HCT116 (cell line): ENCODE results near the gene ARSI. TPM values are rescaled to one million over a fixed set of nuclear protein-coding genes. Genes with fewer than 3 reads are reported as not detected.

Experiments used
- ATAC-seq: fragments of 200-7000 bp; cut with Tn5 transposase; 2 replicates; pipeline ENCODE4 v1.9.1; 2020; ENCODE audit warnings: mild to moderate bottlenecking, moderate library complexity
- BruUV-seq: library from RNA; stranded (reverse); fragments of 400-500 nt; replicated peaks from 2 replicates; lab custom pipeline; 2021; lab: Mats Ljungman, UMichigan
- CTCF ChIA-PET: fragments of 300-600 bp; sonication (Branson Sonifier 250); formaldehyde crosslinking; loops from one replicate; lab custom pipeline; 2021; ENCODE audit warnings: antibody characterized with exemption; lab: Charles Lee
- POLR2A ChIA-PET: fragments of 300-600, 350-600 bp; sonication (Branson Sonifier 250); formaldehyde crosslinking; loops from one replicate; lab custom pipeline; 2021; ENCODE audit warnings: antibody characterized with exemption; lab: Charles Lee
- RAD21 ChIA-PET, 2 experiments: fragments of 300-600 bp; sonication (Branson Sonifier 250); formaldehyde crosslinking; loops; one replicate each; lab custom pipeline; 2023; ENCODE audit warnings: low total read pairs in 2 of 2; ENCODE audit not compliant: uncharacterized antibody in 2 of 2, unreplicated experiment in 2 of 2, low non-redundant PET in 1 of 2; lab: Charles Lee
- DNase-seq: peaks from one replicate; pipeline ENCODE4 v3.0.0-alpha.2; 2010; ENCODE audit warnings: low read depth, low spot score
- H2AFZ ChIP-seq: fragments of 200-600 bp; shearing (Covaris generic), sonication (generic); 2 replicates; pipeline ENCODE4 v1.6.1; 2017; ENCODE audit warnings: low read depth, mixed run types, mixed read lengths, antibody characterized with exemption, low read length; ENCODE audit not compliant: poor library complexity, severe bottlenecking
- H3K27ac ChIP-seq: 2 replicates; pipeline ENCODE4 v1.5.1; 2012; ENCODE audit warnings: low read depth, low read length
- H3K27me3 ChIP-seq: fragments of 200-600 bp; sonication (generic); 2 replicates; pipeline ENCODE4 v1.6.1; 2016; ENCODE audit warnings: mixed run types, low read length, mixed read lengths; ENCODE audit not compliant: insufficient read depth
- H3K36me3 ChIP-seq, 2 experiments: fragments of 200-500 bp in 1 of 2; fragments of 200-600 bp in 1 of 2; sonication (Bioruptor generic) in 1 of 2; sonication (generic) in 1 of 2; 2 replicates each; pipeline versions ENCODE4 v1.5.1 to v1.6.1; 2014 to 2016; ENCODE audit warnings: low read length in 2 of 2, inconsistent platforms in 1 of 2, mixed read lengths in 1 of 2, mixed run types in 1 of 2; ENCODE audit not compliant: insufficient read depth in 2 of 2, control insufficient read depth in 1 of 2
- H3K4me1 ChIP-seq, 2 experiments: fragments of 200-600 bp in 1 of 2; sonication (generic) in 1 of 2; 2 replicates each; pipeline versions ENCODE4 v1.5.1 to v1.6.1; 2012 to 2017; ENCODE audit warnings: low read length in 2 of 2, inconsistent platforms in 1 of 2, mild to moderate bottlenecking in 1 of 2, mixed read lengths in 1 of 2, mixed run types in 1 of 2, moderate library complexity in 1 of 2; ENCODE audit not compliant: insufficient read depth in 2 of 2, control insufficient read depth in 1 of 2
- H3K4me2 ChIP-seq: fragments of 200-600 bp; sonication (generic); 2 replicates; pipeline ENCODE4 v1.6.1; 2017; ENCODE audit warnings: mixed run types, low read length, mixed read lengths
- H3K4me3 ChIP-seq, 2 experiments: fragments of 200-600 bp in 1 of 2; sonication (generic) in 1 of 2; replicated peaks in 1 of 2; 2 replicates each; pipeline ENCODE4 v1.5.1; 2011 to 2016; ENCODE audit warnings: low read length in 2 of 2, control low read depth in 1 of 2, low read depth in 1 of 2, mild to moderate bottlenecking in 1 of 2, mixed read lengths in 1 of 2, mixed run types in 1 of 2
- H3K79me2 ChIP-seq: fragments of 200-600 bp; sonication (generic); 2 replicates; pipeline ENCODE4 v1.6.1; 2017; ENCODE audit warnings: mild to moderate bottlenecking, mixed run types, low read length, moderate library complexity, mixed read lengths; ENCODE audit not compliant: insufficient read depth
- H3K9ac ChIP-seq: fragments of 200-600 bp; sonication (generic); 2 replicates; pipeline ENCODE4 v1.6.1; 2016; ENCODE audit warnings: low read length, mixed read lengths
- H3K9me2 ChIP-seq: fragments of 200-600 bp; sonication (generic), shearing (Covaris generic); 2 replicates; pipeline ENCODE4 v1.6.1; 2017; ENCODE audit warnings: mixed run types, mild to moderate bottlenecking, moderate library complexity; ENCODE audit not compliant: insufficient read depth
- H3K9me3 ChIP-seq, 2 experiments: fragments of 200-500 bp in 1 of 2; fragments of 200-600 bp in 1 of 2; sonication (Bioruptor generic) in 1 of 2; sonication (generic) in 1 of 2; 2 replicates each; pipeline ENCODE4 v1.6.1; 2014 to 2017; ENCODE audit warnings: low read length in 2 of 2, mixed read lengths in 2 of 2, inconsistent platforms in 1 of 2, low read depth in 1 of 2, mild to moderate bottlenecking in 1 of 2, mixed run types in 1 of 2, moderate library complexity in 1 of 2; ENCODE audit not compliant: control insufficient read depth in 1 of 2, insufficient read depth in 1 of 2
- H4K20me1 ChIP-seq: fragments of 200-600 bp; sonication (generic), shearing (Covaris generic); 2 replicates; pipeline ENCODE4 v1.6.1; 2017; ENCODE audit warnings: mixed run types, mild to moderate bottlenecking, moderate library complexity; ENCODE audit not compliant: insufficient read depth
- ATF3 ChIP-seq: IDR thresholded peaks from 2 replicates; pipeline ENCODE4 v1.6.1; 2012
- CBX3 ChIP-seq: IDR thresholded peaks from 2 replicates; pipeline ENCODE4 v1.6.1; 2012; ENCODE audit warnings: low read depth
- CEBPB ChIP-seq: IDR thresholded peaks from 2 replicates; pipeline ENCODE4 v1.6.1; 2012; ENCODE audit warnings: low read depth
- CTCF ChIP-seq, 3 experiments: fragments of 200-600 bp in 1 of 3; sonication (generic) in 1 of 3; IDR thresholded peaks in 2 of 3; conservative IDR thresholded peaks in 1 of 3; 2 replicates each; pipeline ENCODE4 v1.5.1; 2012 to 2017; ENCODE audit warnings: low read depth in 2 of 3, low read length in 2 of 3, antibody characterized with exemption in 1 of 3, borderline replicate concordance in 1 of 3, control low read depth in 1 of 3, mild to moderate bottlenecking in 1 of 3, mixed read lengths in 1 of 3, mixed run types in 1 of 3, moderate library complexity in 1 of 3; ENCODE audit not compliant: insufficient read depth in 1 of 3
- EGR1 ChIP-seq: IDR thresholded peaks from 2 replicates; pipeline ENCODE4 v1.6.1; 2012; ENCODE audit warnings: low read depth
- EZH2 ChIP-seq: fragments of 200-600 bp; sonication (generic); IDR thresholded peaks from 2 replicates; pipeline ENCODE4 v1.6.1; 2017; ENCODE audit warnings: antibody characterized with exemption, mixed run types
- EZH2phosphoT487 ChIP-seq: fragments of 200-600 bp; IDR thresholded peaks from 2 replicates; pipeline ENCODE4 v1.6.1; 2018; ENCODE audit warnings: antibody characterized with exemption, borderline replicate concordance
- JUND ChIP-seq: IDR thresholded peaks from 2 replicates; pipeline ENCODE4 v1.6.1; 2012
- MAX ChIP-seq: IDR thresholded peaks from 2 replicates; pipeline ENCODE4 v1.6.1; 2012
- POLR2AphosphoS5 ChIP-seq: IDR thresholded peaks from 2 replicates; pipeline ENCODE4 v1.6.1; 2011; ENCODE audit warnings: mild to moderate bottlenecking, low read depth, low read length, moderate library complexity
- REST ChIP-seq: IDR thresholded peaks from 2 replicates; pipeline ENCODE4 v1.6.1; 2012; ENCODE audit warnings: low read depth
- SIN3A ChIP-seq: IDR thresholded peaks from 2 replicates; pipeline ENCODE4 v1.6.1; 2012; ENCODE audit warnings: low read depth
- SP1 ChIP-seq: IDR thresholded peaks from 2 replicates; pipeline ENCODE4 v1.6.1; 2012; ENCODE audit warnings: low read depth
- SRF ChIP-seq: IDR thresholded peaks from 2 replicates; pipeline ENCODE4 v1.6.1; 2012; ENCODE audit warnings: low read depth
- YY1 ChIP-seq: IDR thresholded peaks from 2 replicates; pipeline ENCODE4 v1.6.1; 2011; ENCODE audit warnings: low read length, low read depth, moderate library complexity, mild to moderate bottlenecking; ENCODE audit not compliant: insufficient replicate concordance; ENCODE audit errors: extremely low read depth
- ZBTB33 ChIP-seq: IDR thresholded peaks from 2 replicates; pipeline ENCODE4 v1.6.1; 2011; ENCODE audit warnings: mild to moderate bottlenecking, low read length, moderate library complexity; ENCODE audit not compliant: insufficient replicate concordance; ENCODE audit errors: extremely low read depth
- ZFX ChIP-seq: fragments of 450-650 bp; IDR thresholded peaks from 2 replicates; pipeline ENCODE4 v1.6.1; 2017
- intact Hi-C: fragments of 100-400 bp; cut with micrococcal nuclease; formaldehyde crosslinking; loops from 2 replicates; pipeline ENCODE4 v1.10.0; 2022
- total RNA-seq: library from RNA; stranded (reverse); gene quantifications from one replicate; pipeline ENCODE4 v1.2.1, GENCODE V29; 2021; ENCODE audit not compliant: unreplicated experiment

Gene ARSI
- total RNA-seq, 1 experiment from 2014 or later = 0.07 TPM

GRCh38 chr5:150323092-150323491 is 20.4 kb upstream of the ARSI start:
- ChIA-PET CTCF (no interaction called here), POLR2A (no interaction called here), RAD21 (no interaction called here)
- intact Hi-C loops = no loop called here
- BruUV-seq = no TSS peak
- no peak for TF ChIP-seq CBX3
- no peak for TF ChIP-seq SIN3A
- no peak for TF ChIP-seq CEBPB
- TF ChIP-seq MAX = no peak
- no peak for TF ChIP-seq POLR2AphosphoS5
- TF ChIP-seq REST = no peak
- no peak for TF ChIP-seq SRF
- no peak for TF ChIP-seq SP1
- no peak for TF ChIP-seq ATF3
- TF ChIP-seq YY1 = no peak
- no peak for TF ChIP-seq ZFX
- TF ChIP-seq EZH2phosphoT487 = no peak
- TF ChIP-seq EGR1 = no peak
- TF ChIP-seq JUND = no peak
- no peak for TF ChIP-seq CTCF (IDR thresholded peaks at IDR 0.05 in 2 of 3, conservative IDR thresholded peaks at IDR 0.05 in 1 of 3; ENCODE audit: borderline replicate concordance in 1 of 3, insufficient read depth in 1 of 3, low read depth in 2 of 3, low read length in 2 of 3)
- no peak for TF ChIP-seq ZBTB33
- no peak for TF ChIP-seq EZH2
- no peak overlapping the region for H3K9ac ChIP-seq
- DNase-seq (no peak), ATAC-seq (no peak)
- H3K36me3 ChIP-seq = no peaks in the 10 kb centered on the region
- no peaks in the 10 kb centered on the region for H3K9me3 ChIP-seq
- no peak overlapping the region for H3K4me3 ChIP-seq
- no peaks in the 10 kb centered on the region for H3K9me2 ChIP-seq
- H3K27me3 ChIP-seq = no peaks in the 10 kb centered on the region
- peaks cover 4 to 42% of the 10 kb centered on the region in 2 experiments for H3K4me1 ChIP-seq
- H2AFZ ChIP-seq = no peak overlapping the region
- no peak overlapping the region for H3K4me2 ChIP-seq
- no peaks in the 10 kb centered on the region for H3K79me2 ChIP-seq
- no peaks in the 10 kb centered on the region for H4K20me1 ChIP-seq
- H3K27ac ChIP-seq = no peak overlapping the region
